ENCODE data around the gene RBM47.

RBM47 gene

GRCh38 chr4:40622913-40623312, 6.8 kb downstream of the RBM47 start:
- DNase-seq = no peak

GRCh38 chr4:40621592-40622512, 7.8 kb downstream of the RBM47 start:
- DNase-seq = peak; percentile 98

- no peak for DNase-seq
Observed at GRCh38 chr4:40621229-40621591, 8.5 kb downstream of the RBM47 start.

- no peak for DNase-seq
Observed at GRCh38 chr4:40619600-40619999, 10.1 kb downstream of the RBM47 start.

- no peak for DNase-seq
Observed at GRCh38 chr4:40617872-40618271, 11.8 kb downstream of the RBM47 start.

GRCh38 chr4:40614031-40614430, 15.6 kb downstream of the RBM47 start:
- no peak for DNase-seq

- no peak for DNase-seq
Observed at GRCh38 chr4:40613456-40613855, 16.2 kb downstream of the RBM47 start.

- DNase-seq = no peak
Observed at GRCh38 chr4:40612831-40613230, 16.8 kb downstream of the RBM47 start.

- no peak for DNase-seq
Observed at GRCh38 chr4:40612283-40612682, 17.4 kb downstream of the RBM47 start.

GRCh38 chr4:40608628-40609027, 21.0 kb downstream of the RBM47 start:
- DNase-seq = no peak

GRCh38 chr4:40607221-40607620, 22.4 kb downstream of the RBM47 start:
- DNase-seq = no peak

GRCh38 chr4:40606239-40606767, 23.4 kb downstream of the RBM47 start:
- no peak for DNase-seq

GRCh38 chr4:40603281-40603680, 26.4 kb downstream of the RBM47 start:
- no peak for DNase-seq

GRCh38 chr4:40601641-40602040, 28.0 kb downstream of the RBM47 start:
- DNase-seq = peak; percentile 44 to 66

GRCh38 chr4:40600850-40601249, 28.8 kb downstream of the RBM47 start:
- peak; percentile 19 to 32 for DNase-seq

GRCh38 chr4:40599431-40599830, 30.2 kb downstream of the RBM47 start:
- no peak for DNase-seq

GRCh38 chr4:40596522-40596921, 33.1 kb downstream of the RBM47 start:
- DNase-seq = no peak

- no peak for DNase-seq
Observed at GRCh38 chr4:40595981-40596380, 33.7 kb downstream of the RBM47 start.

GRCh38 chr4:40594261-40595178, 35.1 kb downstream of the RBM47 start:
- DNase-seq = no peak

GRCh38 chr4:40592034-40592433, 37.6 kb downstream of the RBM47 start:
- no peak for DNase-seq

- no peak for DNase-seq
Observed at GRCh38 chr4:40587826-40588225, 41.8 kb downstream of the RBM47 start.

GRCh38 chr4:40587351-40587750, 42.3 kb downstream of the RBM47 start:
- DNase-seq = no peak

GRCh38 chr4:40586729-40587128, 42.9 kb downstream of the RBM47 start:
- no peak for DNase-seq

GRCh38 chr4:40586034-40586433, 43.6 kb downstream of the RBM47 start:
- no peak for DNase-seq
